AG04449 (cell line): ENCODE results near the gene MFAP4.

ENCODE experiments used
- CTCF ChIA-PET: fragments of 350-600 bp; formaldehyde crosslinking; extraction: SDS; loops from one replicate; lab custom pipeline; 2021; ENCODE audit warnings: antibody characterized with exemption; lab: Yijun Ruan, JAX
- POLR2A ChIA-PET: fragments of 400-600, 350-600 bp; formaldehyde crosslinking; extraction: SDS; loops from one replicate; lab custom pipeline; 2020; ENCODE audit warnings: antibody characterized with exemption, inconsistent platforms; lab: Yijun Ruan, JAX
- DNase-seq: peaks from one replicate; pipeline ENCODE4 v3.0.0-alpha.2; 2010; ENCODE audit warnings: low read depth, low spot score
- H3K4me3 ChIP-seq: 2 replicates; pipeline ENCODE4 v1.5.1; 2011; ENCODE audit warnings: low read depth, mild to moderate bottlenecking, control low read depth, low read length
- TF ChIP-seq, protein P1 (sequence below): IDR thresholded peaks from one replicate; pipeline ENCODE4 v1.5.1; 2011; ENCODE audit warnings: mild to moderate bottlenecking, moderate library complexity, low read length, control low read depth, inconsistent platforms; ENCODE audit not compliant: insufficient read depth; ENCODE audit errors: missing control alignments

MFAP4 gene

DNA sequence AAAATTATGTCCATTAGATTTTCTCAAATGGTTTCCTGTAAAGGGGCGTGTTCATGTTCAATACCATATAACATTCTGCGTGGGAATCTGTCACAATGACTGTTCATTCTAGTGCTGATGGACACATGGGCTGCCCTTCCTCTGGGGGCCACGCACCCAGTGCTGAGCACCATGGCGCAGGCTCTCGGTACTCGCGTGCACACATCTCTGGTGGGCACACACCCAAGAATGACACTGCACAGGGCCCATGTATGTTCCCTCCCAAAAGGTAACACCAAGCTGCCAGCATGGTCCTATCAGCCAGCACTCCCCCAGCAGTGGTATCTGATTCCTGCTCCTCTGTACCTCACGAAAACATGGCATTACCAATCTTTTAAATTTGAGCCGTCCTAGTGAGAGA is 38.2 kb downstream of the MFAP4 start:
- POLR2A ChIA-PET: no interaction called here
- TF ChIP-seq, protein P1, sequence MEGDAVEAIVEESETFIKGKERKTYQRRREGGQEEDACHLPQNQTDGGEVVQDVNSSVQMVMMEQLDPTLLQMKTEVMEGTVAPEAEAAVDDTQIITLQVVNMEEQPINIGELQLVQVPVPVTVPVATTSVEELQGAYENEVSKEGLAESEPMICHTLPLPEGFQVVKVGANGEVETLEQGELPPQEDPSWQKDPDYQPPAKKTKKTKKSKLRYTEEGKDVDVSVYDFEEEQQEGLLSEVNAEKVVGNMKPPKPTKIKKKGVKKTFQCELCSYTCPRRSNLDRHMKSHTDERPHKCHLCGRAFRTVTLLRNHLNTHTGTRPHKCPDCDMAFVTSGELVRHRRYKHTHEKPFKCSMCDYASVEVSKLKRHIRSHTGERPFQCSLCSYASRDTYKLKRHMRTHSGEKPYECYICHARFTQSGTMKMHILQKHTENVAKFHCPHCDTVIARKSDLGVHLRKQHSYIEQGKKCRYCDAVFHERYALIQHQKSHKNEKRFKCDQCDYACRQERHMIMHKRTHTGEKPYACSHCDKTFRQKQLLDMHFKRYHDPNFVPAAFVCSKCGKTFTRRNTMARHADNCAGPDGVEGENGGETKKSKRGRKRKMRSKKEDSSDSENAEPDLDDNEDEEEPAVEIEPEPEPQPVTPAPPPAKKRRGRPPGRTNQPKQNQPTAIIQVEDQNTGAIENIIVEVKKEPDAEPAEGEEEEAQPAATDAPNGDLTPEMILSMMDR: no peak
- CTCF ChIA-PET: interaction anchor here (0.6 to 0.8 kb wide), 2 partner anchors 10 to 164 kb away, joined by 3 read pairs; no protein-coding TSS in a partner anchor
- H3K4me3 ChIP-seq: no peak overlapping the region
- DNase-seq: no peak

DNA sequence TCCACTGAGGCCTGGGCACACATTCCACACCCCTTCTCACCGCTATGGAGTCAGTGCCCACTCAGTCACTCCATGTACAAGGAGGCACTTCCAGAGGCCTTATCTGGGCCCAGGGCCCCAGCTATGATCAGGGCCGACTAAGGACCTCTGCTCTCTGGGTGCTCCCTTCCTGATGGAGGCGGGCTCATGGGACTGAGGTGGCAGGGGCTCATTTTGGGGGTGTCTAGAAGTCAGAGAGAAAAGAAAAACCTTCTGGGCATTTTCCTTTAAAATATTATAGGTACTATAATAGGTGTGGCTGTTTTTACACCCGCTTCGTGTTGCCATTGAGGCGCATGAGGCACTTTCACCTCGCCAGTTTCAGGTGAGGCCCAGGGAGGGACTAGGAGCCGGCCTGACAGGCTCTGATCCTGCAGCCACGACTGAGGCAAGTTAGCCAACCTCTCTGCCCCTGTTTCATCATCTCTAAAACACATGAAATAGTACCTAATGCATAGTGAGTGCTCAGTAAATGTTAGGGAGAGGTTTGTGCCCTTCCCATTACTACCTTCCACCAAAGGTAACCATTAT is 38.8 kb downstream of the MFAP4 start:
- no peak overlapping the region for H3K4me3 ChIP-seq
- CTCF ChIA-PET: interaction anchor here (2.6 kb wide), 1 partner anchor 15 kb away, joined by 8 read pairs; the partner anchor contains the start of gene B9D1
- POLR2A ChIA-PET: no interaction called here
- TF ChIP-seq, protein P1: no peak
- DNase-seq: no peak

GRCh38 chr17:19347323-19348080 is 39.5 kb downstream of the MFAP4 start:
- CTCF ChIA-PET: interaction anchor here (1.0 to 2.6 kb wide), 4 partner anchors 9 to 416 kb away, joined by 3 to 8 read pairs (median 4); partner anchors contain the start of gene B9D1
- TF ChIP-seq, protein P1: no peak
- no peak for DNase-seq
- no peak overlapping the region for H3K4me3 ChIP-seq
- POLR2A ChIA-PET: interaction anchor here (1.7 kb wide), 1 partner anchor 30 kb away, joined by 4 read pairs; no protein-coding TSS in a partner anchor

- peak; percentile 62 for DNase-seq
- POLR2A ChIA-PET: interaction anchor here (1.7 kb wide), 1 partner anchor 31 kb away, joined by 4 read pairs; no protein-coding TSS in a partner anchor
- TF ChIP-seq, protein P1: no peak
- CTCF ChIA-PET: interaction anchor here (0.8 to 2.6 kb wide), 7 partner anchors 8 to 417 kb away, joined by 3 to 8 read pairs (median 4); partner anchors contain the start of gene B9D1
- no peak overlapping the region for H3K4me3 ChIP-seq
These were observed 40.4 kb downstream of the MFAP4 start for GRCh38 chr17:19346351-19347255.

- H3K4me3 ChIP-seq: no peak overlapping the region
- no peak for DNase-seq
- TF ChIP-seq, protein P1: no peak
- CTCF ChIA-PET: interaction anchor here (0.8 to 2.6 kb wide), 6 partner anchors 8 to 101 kb away, joined by 3 to 8 read pairs (median 4); partner anchors contain the start of gene B9D1
- POLR2A ChIA-PET: no interaction called here
These were observed 41.3 kb downstream of the MFAP4 start for GRCh38 chr17:19345486-19346350.
